Astrocyte of the cerebellum (primary cell): Measurements from ENCODE around the gene AP2B1.

ENCODE experiments used
- DNase-seq: peaks from one replicate; pipeline ENCODE4 v3.0.0-alpha.2; 2011; ENCODE audit warnings: low read depth
- H3K4me3 ChIP-seq: 2 replicates; pipeline ENCODE4 v1.5.1; 2011; ENCODE audit warnings: mild to moderate bottlenecking, low read depth, low read length, moderate library complexity
- in situ Hi-C: cut with HindIII; loops from 2 replicates; pipeline ENCODE4 v1.10.0; 2017; ENCODE audit warnings: low sequenced_read_pairs
- TF ChIP-seq, protein P1 (sequence below): IDR thresholded peaks from 2 replicates; pipeline ENCODE4 v1.5.1; 2012; ENCODE audit warnings: low read length, low read depth, moderate library complexity, mild to moderate bottlenecking; ENCODE audit errors: missing control alignments

The AP2B1 gene

DNA sequence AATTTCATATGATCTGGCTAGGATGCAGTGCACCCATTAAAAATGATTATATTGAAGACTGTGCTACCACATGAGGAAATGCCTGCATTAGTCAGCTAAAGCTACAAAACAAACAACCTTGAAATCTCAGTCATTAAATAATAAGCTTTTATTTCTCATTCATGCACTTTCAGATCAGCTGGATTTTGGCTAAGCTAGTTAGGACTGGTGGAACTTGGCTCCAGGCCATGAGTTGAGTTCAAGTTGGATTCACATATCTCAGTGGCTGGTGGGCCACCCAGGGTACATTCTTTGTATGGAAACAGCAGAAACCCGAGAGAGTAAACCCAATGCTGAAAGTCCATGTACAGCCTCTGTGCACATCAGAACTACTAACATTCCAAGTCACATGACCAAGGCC lies 43.3 kb upstream of the AP2B1 start:
- in situ Hi-C loops = loop anchor here (25.0 kb wide), 2 partner anchors 407 to 1107 kb away; partner anchors contain the start of genes NLE1 and UNC45B
- no peak for DNase-seq
- TF ChIP-seq, protein P1, sequence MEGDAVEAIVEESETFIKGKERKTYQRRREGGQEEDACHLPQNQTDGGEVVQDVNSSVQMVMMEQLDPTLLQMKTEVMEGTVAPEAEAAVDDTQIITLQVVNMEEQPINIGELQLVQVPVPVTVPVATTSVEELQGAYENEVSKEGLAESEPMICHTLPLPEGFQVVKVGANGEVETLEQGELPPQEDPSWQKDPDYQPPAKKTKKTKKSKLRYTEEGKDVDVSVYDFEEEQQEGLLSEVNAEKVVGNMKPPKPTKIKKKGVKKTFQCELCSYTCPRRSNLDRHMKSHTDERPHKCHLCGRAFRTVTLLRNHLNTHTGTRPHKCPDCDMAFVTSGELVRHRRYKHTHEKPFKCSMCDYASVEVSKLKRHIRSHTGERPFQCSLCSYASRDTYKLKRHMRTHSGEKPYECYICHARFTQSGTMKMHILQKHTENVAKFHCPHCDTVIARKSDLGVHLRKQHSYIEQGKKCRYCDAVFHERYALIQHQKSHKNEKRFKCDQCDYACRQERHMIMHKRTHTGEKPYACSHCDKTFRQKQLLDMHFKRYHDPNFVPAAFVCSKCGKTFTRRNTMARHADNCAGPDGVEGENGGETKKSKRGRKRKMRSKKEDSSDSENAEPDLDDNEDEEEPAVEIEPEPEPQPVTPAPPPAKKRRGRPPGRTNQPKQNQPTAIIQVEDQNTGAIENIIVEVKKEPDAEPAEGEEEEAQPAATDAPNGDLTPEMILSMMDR = no peak
- no peak overlapping the region for H3K4me3 ChIP-seq

DNA sequence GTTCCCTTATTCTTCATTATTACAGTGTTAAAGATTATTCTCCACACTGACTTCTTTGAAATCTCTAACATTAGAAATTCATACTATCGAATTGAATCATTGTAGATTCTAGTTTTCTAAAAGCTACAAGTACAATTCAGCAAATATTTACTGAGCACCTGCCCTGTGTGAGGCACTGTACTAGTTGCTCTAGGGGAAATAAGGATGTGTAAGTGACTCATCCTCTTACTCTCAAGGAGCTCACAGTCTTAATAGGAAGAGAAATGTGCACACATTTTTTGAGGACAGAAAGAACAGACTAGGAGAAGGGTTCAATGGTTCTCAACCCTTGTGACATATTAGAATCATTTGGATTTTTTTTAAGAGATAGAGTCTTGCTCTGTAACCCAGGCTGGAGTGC lies 42.0 kb upstream of the AP2B1 start:
- DNase-seq = no peak
- in situ Hi-C loops = loop anchor here (25.0 kb wide), 2 partner anchors 408 to 1108 kb away; partner anchors contain the start of genes NLE1 and UNC45B
- no peak overlapping the region for H3K4me3 ChIP-seq
- TF ChIP-seq, protein P1 = no peak

DNA sequence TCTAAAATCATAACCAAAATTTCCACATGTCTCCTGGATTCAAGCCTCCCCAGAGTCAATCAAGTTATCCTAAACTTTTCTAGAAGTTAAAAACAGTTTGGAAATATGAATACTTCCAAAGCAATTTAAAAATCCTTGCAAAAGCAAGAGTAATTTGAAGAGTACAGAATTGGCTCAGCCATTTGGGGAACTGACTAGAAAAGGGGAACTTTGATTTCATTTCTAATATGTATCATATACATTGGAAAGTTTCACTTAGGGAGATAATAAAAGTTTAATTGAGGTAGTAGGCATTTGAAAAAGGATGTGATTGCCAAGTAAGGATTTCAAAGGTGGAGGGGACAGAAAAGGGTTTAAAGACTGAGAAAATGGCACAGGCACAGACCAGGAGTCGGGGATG lies 40.6 kb upstream of the AP2B1 start:
- TF ChIP-seq, protein P1 = no peak
- DNase-seq = no peak
- H3K4me3 ChIP-seq = no peak overlapping the region
- in situ Hi-C loops = loop anchor here (25.0 kb wide), 2 partner anchors 409 to 1109 kb away; partner anchors contain the start of genes NLE1 and UNC45B

- in situ Hi-C loops = loop anchor here (25.0 kb wide), 2 partner anchors 411 to 1111 kb away; partner anchors contain the start of genes NLE1 and UNC45B
- DNase-seq = no peak
- TF ChIP-seq, protein P1 = no peak
- H3K4me3 ChIP-seq = no peak overlapping the region
Observed at GRCh38 chr17:35548208-35548810, 38.8 kb upstream of the AP2B1 start.

- no peak for DNase-seq
- TF ChIP-seq, protein P1 = no peak
- in situ Hi-C loops = loop anchor here (25.0 kb wide), 2 partner anchors 412 to 1112 kb away; partner anchors contain the start of genes NLE1 and UNC45B
- H3K4me3 ChIP-seq = no peak overlapping the region
Observed at GRCh38 chr17:35548978-35549377, 38.1 kb upstream of the AP2B1 start.

DNA sequence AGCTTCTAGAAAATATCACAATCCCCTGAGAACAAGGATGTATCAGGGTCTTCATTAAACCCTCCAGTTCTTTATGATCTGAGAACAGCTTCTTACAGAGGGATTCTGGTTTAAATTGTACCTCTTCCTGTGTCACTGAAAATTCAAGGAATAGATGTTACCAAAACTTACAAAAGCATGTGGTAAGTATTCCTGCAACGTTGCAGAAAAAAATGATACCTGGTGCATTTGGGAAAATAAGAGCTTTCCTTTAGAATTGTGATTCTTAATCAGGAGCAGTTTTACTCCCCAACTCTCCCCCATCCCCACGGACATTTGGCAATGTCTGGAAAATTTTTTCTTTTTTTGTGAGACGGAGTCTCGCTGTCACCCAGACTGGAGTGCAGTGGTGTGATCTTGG lies 33.8 kb upstream of the AP2B1 start:
- H3K4me3 ChIP-seq = no peak overlapping the region
- no peak for DNase-seq
- TF ChIP-seq, protein P1 = no peak
- in situ Hi-C loops = no loop called here
